Sigmoid colon (tissue), 7 donors: ENCODE data around the gene SUGCT. TPM values are rescaled to one million over a fixed set of nuclear protein-coding genes. Genes with fewer than 3 reads are reported as not detected.

Experiments used
- DNase-seq: peaks from one replicate; pipeline ENCODE4 v3.0.0-alpha.2; 2019
- H3K27ac ChIP-seq, 4 donors: fragments of 200-600 bp; sonication (generic); one replicate each; pipeline ENCODE4 v1.5.1; 2016 to 2019; ENCODE audit warnings: mild to moderate bottlenecking in 1 of 4
- H3K27me3 ChIP-seq, 3 donors: fragments of 200-600 bp; sonication (generic); one replicate each; pipeline ENCODE4 v1.5.1; 2019; ENCODE audit warnings: mild to moderate bottlenecking in 1 of 3
- H3K36me3 ChIP-seq, 4 donors: fragments of 200-600 bp; sonication (generic); one replicate each; pipeline ENCODE4 v1.5.1; 2016 to 2019
- H3K4me1 ChIP-seq, 4 donors: fragments of 200-600 bp; sonication (generic); one replicate each; pipeline ENCODE4 v1.5.1; 2017 to 2019
- H3K4me3 ChIP-seq, 4 donors: fragments of 200-600 bp; sonication (generic); one replicate each; pipeline ENCODE4 v1.5.1; 2017 to 2019; ENCODE audit warnings: mild to moderate bottlenecking in 2 of 4, moderate library complexity in 1 of 4
- H3K9me3 ChIP-seq, 4 donors: fragments of 200-600 bp in 3 of 4; sonication (generic) in 3 of 4; one replicate each; pipeline versions ENCODE4 v1.5.1 to v1.6.1; 2013 to 2019
- CTCF ChIP-seq, 4 experiments: fragments of 450-650 bp in 3 of 4; fragments of 200-600 bp in 1 of 4; IDR thresholded peaks; one replicate each; pipeline ENCODE4 v1.5.1; 2016 to 2019; ENCODE audit warnings: antibody characterized with exemption in 4 of 4, mild to moderate bottlenecking in 3 of 4, moderate library complexity in 2 of 4
- EP300 ChIP-seq, 4 donors: sonication (generic); formaldehyde crosslinking; IDR thresholded peaks; one replicate each; pipeline ENCODE4 v1.6.1; 2017; ENCODE audit warnings: antibody characterized with exemption in 4 of 4
- POLR2A ChIP-seq, 2 donors: fragments of 450-650 bp; IDR thresholded peaks; one replicate each; pipeline ENCODE4 v1.6.1; 2016; ENCODE audit warnings: antibody characterized with exemption in 2 of 2, mild to moderate bottlenecking in 2 of 2, moderate library complexity in 2 of 2
- POLR2AphosphoS5 ChIP-seq, 4 donors: sonication (generic); formaldehyde crosslinking; IDR thresholded peaks; one replicate each; pipeline ENCODE4 v1.6.1; 2017; ENCODE audit warnings: antibody characterized with exemption in 4 of 4
- WGBS, 2 donors: extraction: QIAGEN DNeasy Blood & Tissue Kit; methylation state at CpG; one replicate each; pipeline ENCODE4 v1.1.7; 2013; 5-methylcytosine and 5-hydroxymethylcytosine counted together
- intact Hi-C: fragments of 100-400 bp; cut with DNase I; formaldehyde crosslinking; loops from one replicate; pipeline ENCODE4 v1.15.1; 2023
- polyA plus RNA-seq, 3 donors: library from polyadenylated mRNA; stranded (reverse); fragments of 200-250 nt; gene quantifications; one replicate each; pipeline ENCODE4 v1.2.3, GENCODE V29; 2013
- total RNA-seq, 4 donors: library from RNA; depleted of rRNA; stranded (reverse); fragments of >200 nt; gene quantifications; one replicate each; pipeline ENCODE4 v1.1.0, GENCODE V29; 2016
- donor health status: healthy with polysubstance abuse.
- donor health status: Bipolar disorder and iron deficiency.
- donor health status: healthy.

The SUGCT gene
- total and polyA plus RNA-seq, 7 donors: 2.3 to 25.9 (median 6.3) TPM

GRCh38 chr7:40502359-40502758 is 367.6 kb downstream of the SUGCT start:
- 95 to 98% methylated on average over 1 of the region's 1 CpG for WGBS, 2 donors
- Histone ChIP-seq H3K27me3 (no peaks in the 10 kb centered on the region), H3K4me1 (no peaks in the 10 kb centered on the region), H3K27ac (no peak overlapping the region), H3K36me3 (no peaks in the 10 kb centered on the region), H3K4me3 (no peak overlapping the region), H3K9me3 (peaks cover 0 to 3% (median 0%) of the 10 kb centered on the region in 4 donors)
- DNase-seq: no peak
- TF ChIP-seq EP300 (IDR thresholded peaks at IDR 0.05) (no peak), POLR2A (IDR thresholded peaks at IDR 0.05) (no peak), CTCF (IDR thresholded peaks at IDR 0.05) (no peak), POLR2AphosphoS5 (IDR thresholded peaks at IDR 0.05) (no peak)
- intact Hi-C loops: no loop called here

- intact Hi-C loops: no loop called here
- DNase-seq: no peak
- 85 to 90% methylated on average over 3 of the region's 3 CpGs for WGBS, 2 donors
Measured at GRCh38 chr7:40506158-40506557, 371.4 kb downstream of the SUGCT start.

GRCh38 chr7:40507166-40507565 is 372.4 kb downstream of the SUGCT start:
- no peak for TF ChIP-seq EP300 (IDR thresholded peaks at IDR 0.05)
- TF ChIP-seq POLR2A (IDR thresholded peaks at IDR 0.05): no peak
- no peak for TF ChIP-seq CTCF (IDR thresholded peaks at IDR 0.05)
- no peak for TF ChIP-seq POLR2AphosphoS5 (IDR thresholded peaks at IDR 0.05)
- H3K27me3 ChIP-seq: no peaks in the 10 kb centered on the region
- no peak overlapping the region for H3K4me3 ChIP-seq
- peaks cover 0 to 3% (median 0%) of the 10 kb centered on the region in 4 donors for H3K4me1 ChIP-seq
- WGBS, 2 donors: 75 to 85% methylated on average over 6 of the region's 6 CpGs
- H3K36me3 ChIP-seq: no peaks in the 10 kb centered on the region
- H3K9me3 ChIP-seq: peaks cover 0 to 3% (median 0%) of the 10 kb centered on the region in 4 donors
- DNase-seq: no peak
- H3K27ac ChIP-seq: no peak overlapping the region
- intact Hi-C loops: no loop called here

More at GRCh38 chr7:40506158-40506557, 371.4 kb downstream of the SUGCT start:
- Histone ChIP-seq H3K27ac (no peak overlapping the region), H3K4me1 (peaks cover 0 to 3% (median 0%) of the 10 kb centered on the region in 4 donors), H3K9me3 (peaks cover 0 to 3% (median 0%) of the 10 kb centered on the region in 4 donors), H3K4me3 (no peak overlapping the region), H3K27me3 (no peaks in the 10 kb centered on the region), H3K36me3 (no peaks in the 10 kb centered on the region)
- TF ChIP-seq EP300 (IDR thresholded peaks at IDR 0.05) (no peak), POLR2A (IDR thresholded peaks at IDR 0.05) (no peak), CTCF (IDR thresholded peaks at IDR 0.05) (no peak), POLR2AphosphoS5 (IDR thresholded peaks at IDR 0.05) (no peak)

GRCh38 chr7:40509287-40509996 is 374.6 kb downstream of the SUGCT start:
- H3K9me3 ChIP-seq: peaks cover 0 to 3% (median 0%) of the 10 kb centered on the region in 4 donors
- intact Hi-C loops: no loop called here
- no peaks in the 10 kb centered on the region for H3K36me3 ChIP-seq
- H3K4me1 ChIP-seq: peaks cover 0 to 3% (median 0%) of the 10 kb centered on the region in 4 donors
- H3K27me3 ChIP-seq: no peaks in the 10 kb centered on the region
- WGBS, 2 donors: 85 to 94% methylated on average over 4 of the region's 4 CpGs
- TF ChIP-seq POLR2A (IDR thresholded peaks at IDR 0.05): no peak
- no peak for TF ChIP-seq POLR2AphosphoS5 (IDR thresholded peaks at IDR 0.05)
- TF ChIP-seq EP300 (IDR thresholded peaks at IDR 0.05): no peak
- TF ChIP-seq CTCF (IDR thresholded peaks at IDR 0.05): no peak
- no peak overlapping the region for H3K4me3 ChIP-seq
- H3K27ac ChIP-seq: peak overlapping the region in 1 of 4 donors; percentile 1
- no peak for DNase-seq
